Activated CD4-positive, alpha-beta T cell treated with anti-CD3 and anti-CD28 coated beads for 36 hours (primary cell): ENCODE results near the gene ATP5F1A. TPM values are rescaled to one million over a fixed set of nuclear protein-coding genes. Genes with fewer than 3 reads are reported as not detected.
"Not testable (repeated sequence)": the region's sequence is repeated elsewhere in the genome, so short reads cannot be mapped to it uniquely, and the experiment has no call there.

ENCODE experiments used
- ATAC-seq: fragments of 200-7000 bp; cut with Tn5 transposase; one replicate; pipeline ENCODE4 v1.10.0; 2021; ENCODE audit warnings: mild to moderate bottlenecking, moderate library complexity
- CTCF ChIA-PET: fragments of 350-600 bp; sonication (Branson Sonifier 250); formaldehyde crosslinking; loops from one replicate; lab custom pipeline; 2021; ENCODE audit warnings: antibody characterized with exemption; lab: Charles Lee
- POLR2A ChIA-PET: fragments of 350-600 bp; sonication (Branson Sonifier 250); formaldehyde crosslinking; loops from one replicate; lab custom pipeline; 2021; ENCODE audit warnings: antibody characterized with exemption, inconsistent platforms; lab: Charles Lee
- DNase-seq: peaks from one replicate; pipeline ENCODE4 v3.0.0-alpha.2; 2020
- H3K27ac Mint-ChIP-seq: one replicate; pipeline ENCODE4 v1.8.0; 2021; ENCODE audit warnings: mixed read lengths
- H3K27me3 Mint-ChIP-seq: one replicate; pipeline ENCODE4 v1.8.0; 2021; ENCODE audit warnings: mixed read lengths
- H3K36me3 Mint-ChIP-seq: one replicate; pipeline ENCODE4 v1.8.0; 2021; ENCODE audit warnings: low read depth, mixed read lengths
- H3K4me1 Mint-ChIP-seq: one replicate; pipeline ENCODE4 v1.8.0; 2021; ENCODE audit warnings: mixed read lengths
- H3K4me3 Mint-ChIP-seq: one replicate; pipeline ENCODE4 v1.8.0; 2021; ENCODE audit warnings: mild to moderate bottlenecking, moderate library complexity, mixed read lengths
- H3K9me3 Mint-ChIP-seq: one replicate; pipeline ENCODE4 v1.8.0; 2021; ENCODE audit warnings: low read depth, mixed read lengths
- intact Hi-C, 2 experiments: fragments of 100-400 bp; cut with DNase I in 1 of 2; cut with micrococcal nuclease in 1 of 2; formaldehyde crosslinking; loops; one replicate each; pipeline versions ENCODE4 v1.14.2 to v1.15.1; 2022 to 2024; cut with DNase I, micrococcal nuclease
- total RNA-seq, 2 experiments: library from RNA; stranded (reverse); gene quantifications; one replicate each; pipeline ENCODE4 v1.2.3, GENCODE V29; 2021

ATP5F1A gene
- total RNA-seq, 2 experiments from 2014 or later = 375 to 515 TPM

- no peaks in the 10 kb centered on the region for H3K9me3 Mint-ChIP-seq
- peak within 1 kb of the TSS; percentile 95 for H3K27ac Mint-ChIP-seq
- peak; percentile 90 for DNase-seq
- POLR2A ChIA-PET = no interaction called here
- peaks cover 32% of the 10 kb centered on the region for H3K4me1 Mint-ChIP-seq
- peak within 1 kb of the TSS; percentile 95 for H3K4me3 Mint-ChIP-seq
- intact Hi-C loops = loop anchor here in 1 of 2 experiments (1.0 to 10.0 kb wide), 4 partner anchors 146 to 1830 kb away; partner anchors contain the start of genes KATNAL2, PIAS2 and SMAD2
- peak; percentile 96 for ATAC-seq
- peaks cover 18% of the 10 kb centered on the region for H3K36me3 Mint-ChIP-seq
- no peaks in the 10 kb centered on the region for H3K27me3 Mint-ChIP-seq
- CTCF ChIA-PET = interaction anchor here (1.2 kb wide), 1 partner anchor 14 kb away, joined by 3 read pairs; no protein-coding TSS in a partner anchor
Measured at GRCh38 chr18:46104128-46104911, 6.2 kb upstream of the ATP5F1A start, which contains the start of gene HAUS1. Gene HAUS1 (plus strand): TSS chr18:46104385. CDS start chr18:46104412, 27 bp downstream.

GRCh38 chr18:46099463-46099862 is 1.4 kb upstream of the ATP5F1A start:
- Mint-ChIP-seq H3K4me1 (peaks cover 28% of the 10 kb centered on the region), H3K36me3 (peaks cover 22% of the 10 kb centered on the region), H3K27ac (no peak overlapping the region), H3K9me3 (no peaks in the 10 kb centered on the region), H3K4me3 (no peak overlapping the region), H3K27me3 (no peaks in the 10 kb centered on the region)
- intact Hi-C loops = loop anchor here in 1 of 2 experiments (5.0 kb wide), 1 partner anchor 73 kb away; a partner anchor contains a TSS
- no peak for ATAC-seq
- ChIA-PET CTCF (interaction anchor here (2.1 kb wide), 1 partner anchor 74 kb away, joined by 10 read pairs; a partner anchor contains a TSS), POLR2A (no interaction called here)
- no peak for DNase-seq

DNA sequence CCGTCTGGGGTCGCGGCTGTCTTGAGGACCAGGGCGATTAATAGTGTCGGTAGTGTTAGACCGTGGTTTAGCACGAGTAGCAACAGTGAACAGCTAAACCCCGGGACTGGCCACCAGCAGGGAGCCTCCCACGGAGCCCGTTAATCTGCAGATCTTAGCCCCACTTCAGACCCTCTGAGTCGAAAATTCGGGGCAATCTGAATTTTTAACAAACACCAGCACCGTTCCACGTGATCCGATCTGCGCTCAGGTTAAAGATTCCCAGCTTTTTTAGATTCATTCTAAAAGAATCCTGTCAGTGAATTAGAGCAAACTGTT is 479 bp upstream of the ATP5F1A start:
- CTCF ChIA-PET = interaction anchor here (0.6 to 2.1 kb wide), 3 partner anchors 26 to 87 kb away, joined by 3 to 10 read pairs (median 4); a partner anchor contains a TSS
- peak overlapping the region; percentile 97 for H3K4me3 Mint-ChIP-seq
- POLR2A ChIA-PET = no interaction called here
- DNase-seq (no peak), ATAC-seq (no peak)
- peak overlapping the region; percentile 99 for H3K27ac Mint-ChIP-seq
- no peaks in the 10 kb centered on the region for H3K9me3 Mint-ChIP-seq
- intact Hi-C loops = loop anchor here (1.0 to 5.0 kb wide), 3 partner anchors 74 to 131 kb away; partner anchors contain the start of gene EPG5 (in 1 of the 2)
- no peaks in the 10 kb centered on the region for H3K27me3 Mint-ChIP-seq
- H3K4me1 Mint-ChIP-seq = peaks cover 30% of the 10 kb centered on the region
- peaks cover 29% of the 10 kb centered on the region for H3K36me3 Mint-ChIP-seq

GRCh38 chr18:46097431-46097800 is 680 bp downstream of the ATP5F1A start:
- H3K4me3 Mint-ChIP-seq = peak overlapping the region; percentile 97
- ATAC-seq = no peak
- intact Hi-C loops = loop anchor here in 1 of 2 experiments (5.0 kb wide), 1 partner anchor 75 kb away; a partner anchor contains a TSS

DNA sequence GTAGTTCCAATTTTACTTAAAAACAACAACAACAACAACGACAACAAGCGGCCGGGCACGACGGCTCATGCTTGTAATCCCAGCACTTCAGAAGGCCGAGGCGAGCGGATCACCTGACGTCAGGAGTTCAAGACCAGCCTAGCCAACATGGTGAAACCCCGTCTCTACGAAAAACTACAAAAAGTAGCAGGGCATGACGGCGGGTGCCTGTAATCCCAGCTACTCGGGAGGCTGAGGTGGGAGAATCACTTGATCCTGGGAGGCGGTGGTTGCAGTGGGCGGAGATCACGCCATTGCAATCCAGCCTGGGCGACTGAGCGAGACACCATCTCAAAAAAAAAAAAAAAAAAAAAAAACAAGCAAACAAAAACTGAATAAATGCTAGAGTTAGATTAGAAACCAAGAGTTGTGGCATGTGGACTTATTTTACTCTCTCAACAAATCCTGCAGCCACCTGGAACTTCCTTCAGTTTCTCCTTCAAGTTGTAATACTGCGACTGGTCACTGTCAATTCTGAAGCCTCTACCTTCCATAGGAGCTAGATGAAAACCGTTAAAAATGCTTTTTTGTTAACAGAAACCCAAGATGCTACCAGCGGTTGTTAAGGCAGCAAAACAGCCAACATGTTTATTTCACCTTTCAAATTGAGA is 1.3 kb downstream of the ATP5F1A start:
- H3K9me3 Mint-ChIP-seq = no peaks in the 10 kb centered on the region
- H3K36me3 Mint-ChIP-seq = peaks cover 34% of the 10 kb centered on the region
- DNase-seq = no peak
- intact Hi-C loops = loop anchor here in 1 of 2 experiments (5.0 kb wide), 1 partner anchor 76 kb away; a partner anchor contains a TSS
- ATAC-seq = no peak
- H3K4me3 Mint-ChIP-seq = peak overlapping the region; percentile 97
- POLR2A ChIA-PET = interaction anchor here (0.5 to 0.6 kb wide), 2 partner anchors 17 to 30 kb away, joined by 4 to 8 read pairs; no protein-coding TSS in a partner anchor
- no peaks in the 10 kb centered on the region for H3K27me3 Mint-ChIP-seq
- peak overlapping the region; percentile 99 for H3K27ac Mint-ChIP-seq
- CTCF ChIA-PET = interaction anchor here (0.9 to 1.2 kb wide), 5 partner anchors 13 to 184 kb away, joined by 3 to 4 read pairs (median 4); no protein-coding TSS in a partner anchor
- H3K4me1 Mint-ChIP-seq = peaks cover 31% of the 10 kb centered on the region

More at GRCh38 chr18:46097431-46097800, 680 bp downstream of the ATP5F1A start:
- Mint-ChIP-seq H3K36me3 (peaks cover 29% of the 10 kb centered on the region), H3K9me3 (no peaks in the 10 kb centered on the region), H3K4me1 (peaks cover 30% of the 10 kb centered on the region), H3K27me3 (no peaks in the 10 kb centered on the region), H3K27ac (peak overlapping the region; percentile 99)
- POLR2A ChIA-PET = interaction anchor here (0.5 to 1.0 kb wide), 3 partner anchors 16 to 31 kb away, joined by 3 to 8 read pairs (median 4); no protein-coding TSS in a partner anchor
- no peak for DNase-seq
- CTCF ChIA-PET = interaction anchor here (0.6 to 2.1 kb wide), 9 partner anchors 13 to 375 kb away, joined by 3 to 10 read pairs (median 3); a partner anchor contains a TSS

DNA sequence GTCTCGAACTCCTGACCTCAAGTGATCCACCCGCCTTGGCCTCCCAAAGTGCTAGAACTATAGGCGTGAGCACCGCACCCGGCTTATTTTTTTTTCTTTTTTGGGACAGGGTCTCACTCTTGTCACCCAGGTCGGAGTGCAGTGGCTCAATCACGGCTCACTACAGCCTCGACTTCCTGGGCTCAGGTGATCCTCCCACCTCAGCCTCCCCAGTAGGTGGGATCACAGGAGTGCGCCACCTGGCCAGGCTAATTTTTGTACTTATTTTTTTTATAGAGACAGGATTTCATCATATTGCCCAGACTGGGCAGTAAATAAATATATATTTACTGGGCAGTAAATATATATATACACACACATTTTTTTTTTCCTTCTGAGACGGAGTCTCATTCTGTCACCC is 2.6 kb downstream of the ATP5F1A start:
- no peaks in the 10 kb centered on the region for H3K27me3 Mint-ChIP-seq
- ATAC-seq (no peak), DNase-seq (no peak)
- intact Hi-C loops = loop anchor here in 1 of 2 experiments (5.0 kb wide), 1 partner anchor 77 kb away; a partner anchor contains a TSS
- ChIA-PET CTCF (interaction anchor here (0.6 to 1.4 kb wide), 3 partner anchors 116 to 505 kb away, joined by 3 to 4 read pairs (median 3); no protein-coding TSS in a partner anchor), POLR2A (interaction anchor here (0.6 kb wide), 1 partner anchor 24 kb away, joined by 3 read pairs; no protein-coding TSS in a partner anchor)
- peaks cover 46% of the 10 kb centered on the region for H3K36me3 Mint-ChIP-seq
- no peak overlapping the region for H3K27ac Mint-ChIP-seq
- H3K4me1 Mint-ChIP-seq = peaks cover 41% of the 10 kb centered on the region
- H3K4me3 Mint-ChIP-seq = peak overlapping the region; percentile 44
- no peaks in the 10 kb centered on the region for H3K9me3 Mint-ChIP-seq

- H3K27me3 Mint-ChIP-seq, H3K9me3 Mint-ChIP-seq, H3K4me3 Mint-ChIP-seq, CTCF ChIA-PET, intact Hi-C loops, DNase-seq, ATAC-seq, H3K27ac Mint-ChIP-seq, POLR2A ChIA-PET: not testable (repeated sequence)
- Mint-ChIP-seq H3K4me1 (peaks cover 14% of the 10 kb centered on the region), H3K36me3 (peaks cover 73% of the 10 kb centered on the region)
Measured at GRCh38 chr18:46088501-46088900, 9.6 kb downstream of the ATP5F1A start.

DNA sequence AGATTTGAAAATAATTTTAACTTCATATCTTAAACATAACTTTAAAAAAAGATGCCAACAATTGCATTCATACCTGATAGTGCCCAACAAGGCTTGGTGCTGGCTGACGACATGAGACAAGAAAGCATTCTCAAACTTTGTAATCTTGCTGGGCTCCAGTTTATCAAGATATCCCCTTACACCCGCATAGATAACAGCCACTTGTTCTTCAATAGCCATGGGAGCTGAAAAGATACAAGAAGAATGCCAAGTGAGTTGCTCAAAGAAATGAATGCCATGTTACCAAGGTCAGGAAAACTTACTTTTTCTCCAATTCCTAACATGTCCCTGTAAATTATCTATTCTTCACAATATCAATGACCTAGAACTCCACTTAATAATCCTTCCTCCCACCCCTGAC is 13.7 kb downstream of the ATP5F1A start:
- no peaks in the 10 kb centered on the region for H3K4me1 Mint-ChIP-seq
- no peak for ATAC-seq
- no peak overlapping the region for H3K4me3 Mint-ChIP-seq
- intact Hi-C loops = no loop called here
- peaks cover 68% of the 10 kb centered on the region for H3K36me3 Mint-ChIP-seq
- CTCF ChIA-PET = interaction anchor here (0.8 to 1.2 kb wide), 2 partner anchors 11 to 13 kb away, joined by 4 to 5 read pairs; no protein-coding TSS in a partner anchor
- H3K27me3 Mint-ChIP-seq = no peaks in the 10 kb centered on the region
- no peaks in the 10 kb centered on the region for H3K9me3 Mint-ChIP-seq
- no peak for DNase-seq
- no peak overlapping the region for H3K27ac Mint-ChIP-seq
- POLR2A ChIA-PET = no interaction called here

GRCh38 chr18:46080156-46080555 is 17.9 kb downstream of the ATP5F1A start:
- ChIA-PET CTCF (interaction anchor here (0.9 kb wide), 2 partner anchors 14 to 180 kb away, joined by 3 read pairs; no protein-coding TSS in a partner anchor), POLR2A (no interaction called here)
- Mint-ChIP-seq H3K27ac (no peak overlapping the region), H3K27me3 (no peaks in the 10 kb centered on the region), H3K9me3 (no peaks in the 10 kb centered on the region), H3K4me1 (no peaks in the 10 kb centered on the region), H3K36me3 (peaks cover 37% of the 10 kb centered on the region), H3K4me3 (no peak overlapping the region)
- intact Hi-C loops = no loop called here
- ATAC-seq = no peak
- DNase-seq = no peak

DNA sequence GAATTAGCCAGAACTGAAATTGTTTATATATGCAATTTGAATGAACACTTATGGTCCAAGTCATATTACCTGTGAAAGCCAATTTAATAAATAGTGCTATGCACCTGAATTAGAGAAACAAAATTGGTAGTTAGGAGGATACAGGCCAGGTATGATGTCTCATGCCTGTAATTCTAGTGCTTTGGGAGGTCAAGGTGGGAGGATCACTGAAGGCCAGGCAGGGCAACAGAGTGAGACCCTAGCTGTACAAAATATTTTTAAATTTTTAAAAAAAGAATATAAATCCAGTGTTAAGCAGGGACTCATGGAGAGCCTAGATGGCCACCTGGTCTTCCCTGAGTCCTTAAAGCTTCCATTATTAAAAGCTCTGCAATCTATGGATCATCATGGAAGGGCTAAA is 18.8 kb downstream of the ATP5F1A start:
- Mint-ChIP-seq H3K27ac (no peak overlapping the region), H3K36me3 (peaks cover 30% of the 10 kb centered on the region), H3K4me3 (no peak overlapping the region), H3K9me3 (no peaks in the 10 kb centered on the region), H3K27me3 (no peaks in the 10 kb centered on the region), H3K4me1 (no peaks in the 10 kb centered on the region)
- DNase-seq = no peak
- intact Hi-C loops = loop anchor here (10.0 kb wide), 2 partner anchors 145 to 805 kb away; no protein-coding TSS in a partner anchor
- no peak for ATAC-seq
- POLR2A ChIA-PET = no interaction called here
- CTCF ChIA-PET = interaction anchor here (0.9 kb wide), 1 partner anchor 15 kb away, joined by 3 read pairs; no protein-coding TSS in a partner anchor
